DOHH2 (cell line): ENCODE measurements around the gene GRIA3.

Experiments used
- H3F3A ChIP-seq: fragments of 200-600 bp; sonication (generic), shearing (Covaris generic); 2 replicates; pipeline ENCODE4 v1.6.0; 2016; ENCODE audit warnings: antibody characterized with exemption, mild to moderate bottlenecking; ENCODE audit not compliant: control insufficient read depth, insufficient read depth
- H3K27ac ChIP-seq: fragments of 200-600 bp; sonication (generic); 2 replicates; pipeline ENCODE4 v1.5.1; 2014; ENCODE audit warnings: low read depth, mild to moderate bottlenecking, low read length, moderate library complexity
- H3K27me3 ChIP-seq: fragments of 200-600 bp; sonication (generic); 2 replicates; pipeline ENCODE4 v1.6.1; 2014; ENCODE audit warnings: mild to moderate bottlenecking, low read length, mixed read lengths; ENCODE audit not compliant: control insufficient read depth
- H3K36me3 ChIP-seq: fragments of 200-600 bp; sonication (generic); 2 replicates; pipeline ENCODE4 v1.6.1; 2014; ENCODE audit warnings: mild to moderate bottlenecking, low read length, moderate library complexity, mixed read lengths; ENCODE audit not compliant: control insufficient read depth
- H3K4me1 ChIP-seq: fragments of 200-600 bp; sonication (generic); 2 replicates; pipeline ENCODE4 v1.6.1; 2014; ENCODE audit warnings: mild to moderate bottlenecking, low read length, mixed read lengths; ENCODE audit not compliant: control insufficient read depth
- H3K4me2 ChIP-seq: fragments of 200-600 bp; sonication (generic); 2 replicates; pipeline ENCODE4 v1.6.0; 2014; ENCODE audit warnings: mild to moderate bottlenecking, low read length, moderate library complexity
- H3K4me3 ChIP-seq: fragments of 200-600 bp; sonication (generic); 2 replicates; pipeline ENCODE4 v1.5.1; 2014; ENCODE audit warnings: mild to moderate bottlenecking, low read length, mixed read lengths
- H3K79me2 ChIP-seq: fragments of 200-600 bp; sonication (generic); 2 replicates; pipeline ENCODE4 v1.6.1; 2014; ENCODE audit warnings: mild to moderate bottlenecking, low read length, mixed read lengths; ENCODE audit not compliant: control insufficient read depth
- H3K9me2 ChIP-seq: fragments of 200-600 bp; sonication (generic); replicated peaks from 2 replicates; pipeline ENCODE4 v1.6.1; 2014; ENCODE audit warnings: mild to moderate bottlenecking, low read length, mixed read lengths; ENCODE audit not compliant: control insufficient read depth
- H3K9me3 ChIP-seq: fragments of 200-600 bp; sonication (generic); 2 replicates; pipeline ENCODE4 v1.6.1; 2014; ENCODE audit warnings: antibody characterized with exemption, low read length, mixed read lengths; ENCODE audit not compliant: control insufficient read depth, insufficient read depth
- H4K20me1 ChIP-seq: fragments of 200-600 bp; sonication (generic); 2 replicates; pipeline ENCODE4 v1.6.0; 2014; ENCODE audit warnings: low read depth, mild to moderate bottlenecking, antibody characterized with exemption, low read length, moderate library complexity; ENCODE audit not compliant: control insufficient read depth, insufficient read depth
- CTCF ChIP-seq: fragments of 200-600 bp; sonication (generic); IDR thresholded peaks from one replicate; pipeline ENCODE4 v1.5.1; 2014; ENCODE audit warnings: antibody characterized with exemption, mild to moderate bottlenecking, low read depth, low read length; ENCODE audit not compliant: poor library complexity, severe bottlenecking
- EZH2phosphoT487 ChIP-seq: fragments of 200-600 bp; sonication (generic); IDR thresholded peaks from 2 replicates; pipeline ENCODE4 v1.6.1; 2017; ENCODE audit warnings: borderline replicate concordance, mild to moderate bottlenecking, antibody characterized with exemption, low read length, moderate library complexity, mixed read lengths

Gene GRIA3

GRCh38 chrX:123291623-123292022 is 107.5 kb downstream of the GRIA3 start:
- H3K9me2 ChIP-seq: no peaks in the 10 kb centered on the region
- no peak overlapping the region for H3K4me2 ChIP-seq
- TF ChIP-seq CTCF: no peak
- no peak for TF ChIP-seq EZH2phosphoT487
- H3K36me3 ChIP-seq: no peaks in the 10 kb centered on the region
- H3K4me1 ChIP-seq: no peaks in the 10 kb centered on the region
- H4K20me1 ChIP-seq: no peaks in the 10 kb centered on the region
- H3F3A ChIP-seq: no peaks in the 10 kb centered on the region
- H3K27me3 ChIP-seq: no peaks in the 10 kb centered on the region
- no peaks in the 10 kb centered on the region for H3K79me2 ChIP-seq
- no peak overlapping the region for H3K4me3 ChIP-seq
- no peak overlapping the region for H3K27ac ChIP-seq
- no peaks in the 10 kb centered on the region for H3K9me3 ChIP-seq

DNA sequence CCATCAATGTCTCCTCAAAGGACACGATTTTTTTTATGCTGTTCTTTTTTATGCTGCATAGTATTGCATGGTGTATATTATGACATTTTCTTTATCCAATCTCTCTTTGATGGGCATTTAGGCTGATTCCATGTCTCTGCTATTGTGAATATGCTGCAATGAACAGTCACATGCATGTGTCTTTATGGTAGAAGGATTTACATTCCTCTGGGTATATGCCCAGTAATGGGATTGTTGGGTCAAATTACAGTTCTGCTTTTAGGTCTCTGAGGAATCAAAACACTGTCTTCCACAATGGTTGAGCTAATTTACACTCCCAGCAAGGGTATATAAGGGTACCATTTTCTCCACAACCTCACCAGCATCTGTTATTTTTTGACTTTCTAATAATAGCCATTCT is 113.9 kb downstream of the GRIA3 start:
- Histone ChIP-seq H3K4me2 (no peak overlapping the region), H3K4me3 (no peak overlapping the region), H3K27ac (no peak overlapping the region), H3K9me3 (no peaks in the 10 kb centered on the region), H4K20me1 (no peaks in the 10 kb centered on the region), H3K9me2 (no peaks in the 10 kb centered on the region), H3K27me3 (no peaks in the 10 kb centered on the region), H3K36me3 (no peaks in the 10 kb centered on the region), H3K79me2 (no peaks in the 10 kb centered on the region), H3F3A (no peaks in the 10 kb centered on the region), H3K4me1 (no peaks in the 10 kb centered on the region)
- TF ChIP-seq EZH2phosphoT487 (no peak), CTCF (no peak)

GRCh38 chrX:123303429-123303828 is 119.4 kb downstream of the GRIA3 start:
- Histone ChIP-seq H3K79me2 (no peaks in the 10 kb centered on the region), H3K36me3 (no peaks in the 10 kb centered on the region), H3K9me2 (no peaks in the 10 kb centered on the region), H3K9me3 (no peaks in the 10 kb centered on the region), H3K27ac (no peak overlapping the region), H4K20me1 (no peaks in the 10 kb centered on the region), H3K4me1 (no peaks in the 10 kb centered on the region), H3F3A (no peaks in the 10 kb centered on the region), H3K4me2 (no peak overlapping the region), H3K27me3 (no peaks in the 10 kb centered on the region), H3K4me3 (no peak overlapping the region)
- TF ChIP-seq CTCF (no peak), EZH2phosphoT487 (no peak)

- Histone ChIP-seq H3K4me3 (no peak overlapping the region), H4K20me1 (no peaks in the 10 kb centered on the region), H3K4me1 (no peaks in the 10 kb centered on the region), H3K9me3 (no peaks in the 10 kb centered on the region), H3K36me3 (no peaks in the 10 kb centered on the region), H3K27ac (no peak overlapping the region), H3K79me2 (no peaks in the 10 kb centered on the region), H3F3A (no peaks in the 10 kb centered on the region), H3K27me3 (no peaks in the 10 kb centered on the region), H3K4me2 (no peak overlapping the region), H3K9me2 (no peaks in the 10 kb centered on the region)
- no peak for TF ChIP-seq EZH2phosphoT487
- TF ChIP-seq CTCF: no peak
Measured at GRCh38 chrX:123308658-123309057, 124.6 kb downstream of the GRIA3 start.
